Stimulated activated effector memory CD8-positive, alpha-beta T cell treated with anti-CD3 and anti-CD28 coated beads, Interleukin-12 subunit alpha, Interleukin-12 subunit beta, amount 100 ng/mL, for 72 hours (primary cell): Measurements from ENCODE around the gene SLC22A6.
"Not testable (repeated sequence)": the region's sequence is repeated elsewhere in the genome, so short reads cannot be mapped to it uniquely, and the experiment has no call there.

Experiments used
- ATAC-seq: fragments of 150-1000 bp; cut with Tn5 transposase; 2 replicates; pipeline ENCODE4 v1.10.0; 2021
- DNase-seq, 2 donors: peaks; one replicate each; pipeline ENCODE4 v3.0.0; 2021 to 2022; ENCODE audit warnings: low spot score in 2 of 2
- H3K27ac Mint-ChIP-seq: one replicate; pipeline ENCODE4 v1.8.0; 2022; ENCODE audit warnings: mild to moderate bottlenecking, mixed read lengths
- H3K36me3 Mint-ChIP-seq: one replicate; pipeline ENCODE4 v1.8.0; 2022; ENCODE audit warnings: mild to moderate bottlenecking, mixed read lengths
- H3K4me1 Mint-ChIP-seq: one replicate; pipeline ENCODE4 v1.8.0; 2022; ENCODE audit warnings: mixed read lengths
- H3K4me3 Mint-ChIP-seq: one replicate; pipeline ENCODE4 v1.8.0; 2022; ENCODE audit warnings: mild to moderate bottlenecking, mixed read lengths
- H3K9me3 Mint-ChIP-seq: one replicate; pipeline ENCODE4 v1.8.0; 2022; ENCODE audit warnings: mixed read lengths

Gene SLC22A6

DNA sequence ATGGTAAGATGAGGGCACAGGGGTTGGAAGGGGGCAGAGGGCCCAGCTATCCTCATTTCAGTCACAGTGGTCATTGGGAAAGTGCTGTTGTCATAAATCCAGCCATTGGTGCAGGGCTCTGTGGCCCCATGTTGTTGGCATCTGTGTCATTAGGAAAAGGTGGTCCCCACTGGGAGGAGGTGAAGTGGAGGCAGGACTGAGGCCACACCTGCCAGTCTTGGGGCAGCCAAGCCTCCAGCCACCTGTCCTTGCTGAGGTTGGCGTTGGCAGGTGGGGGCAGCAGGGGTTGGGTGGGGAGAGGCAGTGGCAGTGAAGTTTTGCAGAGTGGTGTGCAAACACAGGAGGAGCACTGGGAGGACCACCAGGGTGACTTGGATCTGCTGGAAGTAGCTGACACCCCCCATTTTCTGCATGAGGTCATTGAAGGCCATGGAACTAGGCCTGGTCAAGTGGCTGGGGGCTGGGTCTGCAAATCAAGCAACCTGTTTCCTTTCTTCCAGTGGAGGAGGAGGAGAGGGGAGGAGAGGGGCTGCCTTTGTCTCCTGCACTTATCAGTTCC, 25.3 kb downstream of the SLC22A6 start:
- ATAC-seq, result no peak
- Mint-ChIP-seq H3K4me1 (no peaks in the 10 kb centered on the region), H3K36me3 (no peaks in the 10 kb centered on the region), H3K9me3 (no peaks in the 10 kb centered on the region), H3K27ac (no peak overlapping the region), H3K4me3 (no peak overlapping the region)
- no peak for DNase-seq

DNA sequence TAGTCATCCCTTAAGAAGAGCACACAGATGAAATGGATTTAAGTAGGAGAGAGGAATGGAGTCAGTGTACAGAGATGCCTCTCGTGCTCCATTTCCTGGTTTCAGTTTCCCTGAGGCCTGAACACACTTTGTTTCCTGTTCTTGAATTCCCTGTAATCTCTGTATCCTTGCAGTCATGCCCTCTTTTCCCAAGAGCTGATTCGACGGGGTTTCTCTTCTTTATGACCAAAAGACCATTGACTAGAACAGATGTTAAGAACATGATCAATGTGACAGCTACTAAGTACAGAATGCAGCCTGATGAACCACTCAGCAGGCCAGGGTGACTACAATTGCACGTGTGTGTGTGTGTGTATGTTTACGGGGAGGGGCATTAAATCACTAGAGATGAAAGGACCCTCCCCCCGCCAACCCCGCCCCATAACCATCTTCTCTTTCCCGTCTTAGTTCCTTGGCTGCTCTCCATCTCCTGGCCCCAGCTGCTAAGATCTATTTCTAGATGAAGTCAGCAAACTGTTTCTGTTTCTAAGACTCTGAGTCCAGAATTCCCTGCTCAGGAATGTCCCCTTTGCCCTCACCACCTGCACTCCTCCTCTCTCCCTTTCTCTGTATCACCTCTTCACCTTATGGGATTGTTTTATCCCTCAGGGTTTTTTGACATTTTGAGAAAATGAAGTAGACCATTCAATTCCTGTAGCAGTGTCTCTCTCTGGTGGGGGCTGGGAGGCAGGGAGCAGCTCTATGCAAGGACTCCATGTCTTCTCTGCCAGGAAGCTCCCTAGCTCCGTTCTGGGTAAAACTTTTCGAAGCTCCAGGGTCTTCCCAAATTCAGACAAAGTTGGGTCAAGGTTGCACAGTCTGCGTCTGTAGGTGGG, 26.0 kb downstream of the SLC22A6 start:
- DNase-seq (no peak), ATAC-seq (no peak)
- no peak overlapping the region for H3K4me3 Mint-ChIP-seq
- no peaks in the 10 kb centered on the region for H3K9me3 Mint-ChIP-seq
- H3K4me1 Mint-ChIP-seq, result no peaks in the 10 kb centered on the region
- no peaks in the 10 kb centered on the region for H3K36me3 Mint-ChIP-seq
- no peak overlapping the region for H3K27ac Mint-ChIP-seq

DNA sequence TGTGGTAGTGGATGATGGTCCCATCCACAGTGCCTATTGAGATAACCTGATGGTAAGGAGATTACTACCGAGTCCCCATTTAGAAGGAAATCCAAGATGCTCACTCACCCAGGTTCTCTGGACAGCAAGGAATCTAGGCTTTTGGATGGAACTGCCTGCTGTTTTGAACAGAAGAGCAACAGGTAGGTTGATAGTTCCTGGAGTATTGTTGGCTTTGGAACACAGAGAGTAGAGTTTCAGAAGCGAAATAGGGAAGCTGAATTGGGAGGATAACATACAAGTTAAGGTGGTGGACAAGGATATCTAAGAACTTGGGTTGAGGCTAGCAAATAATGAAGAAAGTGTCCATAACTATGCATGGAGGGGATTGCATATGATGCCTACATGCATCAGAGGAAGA, 27.6 kb downstream of the SLC22A6 start:
- Mint-ChIP-seq H3K9me3 (no peaks in the 10 kb centered on the region), H3K27ac (no peak overlapping the region), H3K36me3 (no peaks in the 10 kb centered on the region), H3K4me3 (no peak overlapping the region), H3K4me1 (no peaks in the 10 kb centered on the region)
- ATAC-seq, result no peak
- no peak for DNase-seq

DNA sequence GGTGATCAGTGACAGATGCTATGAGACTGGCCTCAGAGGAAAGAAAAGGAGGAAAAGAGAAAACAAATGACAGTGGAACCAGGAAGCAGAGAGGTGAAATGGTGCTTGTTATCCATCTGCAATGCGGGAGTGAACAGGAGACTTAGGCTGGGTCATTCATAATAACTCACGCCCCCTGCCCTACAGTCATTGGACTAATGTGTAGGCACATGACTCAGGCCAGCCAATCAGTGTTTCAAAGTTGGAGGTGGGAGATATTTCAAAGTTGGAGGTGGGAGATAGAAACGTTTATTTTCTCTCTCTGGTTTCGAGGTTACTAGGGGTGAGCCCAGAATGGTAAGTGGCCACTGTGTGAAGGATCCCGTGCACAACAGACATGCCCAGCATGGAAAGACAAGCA, 30.3 kb downstream of the SLC22A6 start:
- Mint-ChIP-seq H3K36me3 (no peaks in the 10 kb centered on the region), H3K4me1 (no peaks in the 10 kb centered on the region), H3K4me3 (no peak overlapping the region), H3K27ac (no peak overlapping the region), H3K9me3 (no peaks in the 10 kb centered on the region)
- DNase-seq, result no peak
- no peak for ATAC-seq

DNA sequence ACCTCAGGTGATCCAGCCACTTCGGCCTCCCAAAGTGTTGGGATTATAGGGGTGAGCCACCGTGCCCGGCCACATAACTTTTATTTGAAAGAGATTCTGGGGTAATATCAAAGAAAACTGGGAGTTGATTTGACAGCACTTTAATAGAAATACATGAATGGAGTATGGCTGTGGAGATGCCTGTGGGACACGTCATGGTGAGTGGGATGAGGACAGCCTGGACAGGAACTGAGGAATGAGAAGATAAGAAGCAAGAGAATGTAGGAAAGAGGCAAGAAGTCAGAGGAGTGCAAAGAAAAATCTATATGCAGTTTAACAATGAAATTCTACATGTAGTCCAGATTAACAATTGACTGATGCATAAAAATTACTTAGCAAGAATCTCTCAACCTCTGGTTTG, 31.0 kb downstream of the SLC22A6 start:
- H3K36me3 Mint-ChIP-seq, result no peaks in the 10 kb centered on the region
- H3K9me3 Mint-ChIP-seq, result no peaks in the 10 kb centered on the region
- no peak for DNase-seq
- ATAC-seq, result no peak
- no peak overlapping the region for H3K27ac Mint-ChIP-seq
- no peaks in the 10 kb centered on the region for H3K4me1 Mint-ChIP-seq
- no peak overlapping the region for H3K4me3 Mint-ChIP-seq

DNA sequence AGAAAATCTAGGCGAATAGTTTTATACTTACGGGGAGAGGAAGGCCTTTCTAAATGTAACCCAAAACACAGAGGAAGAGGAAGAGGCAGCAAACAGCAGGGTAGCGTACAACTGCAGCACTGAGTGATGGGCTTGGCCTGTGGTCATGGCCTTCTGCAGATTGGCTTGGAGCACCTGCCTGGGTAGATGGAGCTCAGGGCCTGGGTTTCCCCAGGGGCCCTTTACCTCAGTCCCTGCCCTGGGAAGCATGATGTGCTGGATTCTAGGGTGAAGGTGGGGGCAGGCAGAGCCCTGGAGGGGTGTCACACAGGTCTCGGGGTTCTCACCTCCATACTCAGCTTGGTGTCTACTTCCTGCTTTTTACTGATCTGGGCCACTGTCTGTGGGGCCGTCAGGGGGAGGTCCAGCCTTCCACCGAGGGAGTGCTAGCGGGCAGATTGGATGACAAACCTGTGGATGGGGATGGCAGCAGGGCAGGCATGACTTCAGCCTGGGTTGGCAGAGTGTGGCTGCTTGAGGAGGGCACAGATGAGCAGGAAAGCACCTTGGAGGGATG, 35.9 kb downstream of the SLC22A6 start:
- Mint-ChIP-seq H3K36me3 (no peaks in the 10 kb centered on the region), H3K27ac (no peak overlapping the region), H3K4me3 (no peak overlapping the region), H3K4me1 (no peaks in the 10 kb centered on the region), H3K9me3 (no peaks in the 10 kb centered on the region)
- ATAC-seq (no peak), DNase-seq (no peak)

DNA sequence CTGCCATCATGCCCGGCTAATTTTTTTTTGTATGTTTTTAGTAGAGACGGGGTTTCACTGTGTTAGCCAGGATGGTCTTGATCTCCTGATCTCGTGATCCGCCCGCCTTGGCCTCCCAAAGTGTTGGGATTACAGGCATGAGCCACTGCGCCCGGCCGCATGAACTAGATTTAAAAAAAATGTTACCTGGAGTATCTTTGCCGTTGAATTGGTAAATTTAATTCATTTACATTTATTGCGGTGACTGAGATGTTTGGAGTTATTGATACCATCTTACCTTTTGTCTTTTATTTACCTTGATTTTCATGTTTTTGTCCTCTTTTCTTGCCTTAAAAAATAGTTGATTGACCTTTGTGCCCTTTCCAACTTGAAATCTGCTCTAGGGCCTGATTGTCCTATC, 39.2 kb downstream of the SLC22A6 start:
- not testable (repeated sequence) for H3K4me3 Mint-ChIP-seq, H3K27ac Mint-ChIP-seq, H3K36me3 Mint-ChIP-seq, H3K9me3 Mint-ChIP-seq, H3K4me1 Mint-ChIP-seq, DNase-seq, ATAC-seq

DNA sequence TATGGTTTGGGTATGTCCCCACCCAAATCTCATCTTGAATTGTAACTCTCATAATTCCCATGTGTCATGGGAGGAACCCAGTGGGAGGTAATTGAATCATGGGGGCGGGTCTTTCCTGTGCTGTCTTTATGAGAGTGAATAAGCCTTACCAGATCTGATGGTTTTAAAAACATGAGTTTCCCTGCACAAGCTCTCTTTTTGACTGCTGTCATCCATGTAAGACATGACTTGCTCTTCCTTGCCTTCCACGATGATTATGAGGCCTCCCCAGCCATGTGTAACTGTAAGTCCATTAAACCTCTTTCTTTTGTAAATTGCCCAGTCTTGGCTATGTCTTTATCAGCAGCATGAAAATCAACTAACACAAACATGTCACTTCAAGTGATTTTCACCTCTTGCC, 47.2 kb downstream of the SLC22A6 start:
- ATAC-seq, H3K4me1 Mint-ChIP-seq: not testable (repeated sequence)

DNA sequence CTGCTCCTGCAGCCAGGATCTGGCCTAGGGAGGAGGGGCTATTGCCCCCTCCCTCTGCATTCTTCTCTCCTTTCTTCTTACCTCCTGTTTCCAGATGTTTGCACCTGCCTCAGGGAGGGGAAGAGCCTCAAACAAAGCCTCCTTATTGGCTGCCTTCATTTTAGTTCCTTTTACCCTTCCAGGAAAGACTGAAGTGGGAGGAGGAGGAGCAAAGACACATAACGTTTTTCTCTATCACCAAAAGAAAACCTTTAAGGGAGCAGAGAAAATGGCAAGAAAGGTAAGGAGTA, 50.3 kb downstream of the SLC22A6 start:
- Mint-ChIP-seq H3K36me3 (no peaks in the 10 kb centered on the region), H3K4me1 (peaks cover 9% of the 10 kb centered on the region), H3K27ac (no peak overlapping the region), H3K4me3 (no peak overlapping the region), H3K9me3 (peaks cover 8% of the 10 kb centered on the region)
- DNase-seq, result no peak
- ATAC-seq, result no peak

More for the DNA sequence above, 47.2 kb downstream of the SLC22A6 start:
- H3K9me3 Mint-ChIP-seq, H3K27ac Mint-ChIP-seq, DNase-seq, H3K4me3 Mint-ChIP-seq, H3K36me3 Mint-ChIP-seq: not testable (repeated sequence)

DNA sequence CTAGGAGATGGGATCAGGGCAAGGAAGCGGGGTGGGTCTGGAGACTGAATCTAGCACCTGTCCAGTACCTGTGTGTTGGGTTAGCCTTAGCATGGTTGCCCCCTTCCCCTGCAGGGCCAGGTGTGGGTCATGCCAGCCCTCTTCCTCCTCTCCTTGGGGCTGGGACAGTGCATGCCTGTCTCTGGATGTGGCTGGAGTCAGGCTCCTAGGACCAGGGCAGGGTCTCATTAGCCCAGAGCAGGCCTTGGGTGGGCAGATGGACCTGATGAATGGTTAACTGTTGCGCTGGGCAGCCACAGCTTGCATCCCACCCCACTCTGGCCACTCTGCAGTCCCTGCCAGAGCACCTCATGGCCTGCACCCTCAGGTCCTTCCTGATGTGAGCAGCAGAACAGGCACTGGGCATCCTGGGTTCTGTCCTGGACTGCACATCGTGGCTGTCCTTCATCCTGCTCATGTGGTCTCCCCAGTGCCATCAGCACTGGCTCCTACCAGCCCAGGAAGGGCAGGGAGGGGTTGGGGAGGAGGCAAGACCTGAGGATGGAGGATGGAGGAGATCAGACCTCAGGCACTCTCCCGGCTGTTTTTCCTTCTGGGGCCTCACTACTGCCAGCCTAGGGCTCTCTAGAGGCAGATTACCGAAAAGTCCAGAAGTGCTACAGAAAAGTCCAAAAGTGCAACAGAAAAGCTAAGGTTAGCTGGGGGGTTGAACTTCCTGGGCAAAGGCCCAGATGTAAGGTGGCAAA, 50.8 kb downstream of the SLC22A6 start:
- no peak overlapping the region for H3K27ac Mint-ChIP-seq
- peak; percentile 4 for ATAC-seq

DNA sequence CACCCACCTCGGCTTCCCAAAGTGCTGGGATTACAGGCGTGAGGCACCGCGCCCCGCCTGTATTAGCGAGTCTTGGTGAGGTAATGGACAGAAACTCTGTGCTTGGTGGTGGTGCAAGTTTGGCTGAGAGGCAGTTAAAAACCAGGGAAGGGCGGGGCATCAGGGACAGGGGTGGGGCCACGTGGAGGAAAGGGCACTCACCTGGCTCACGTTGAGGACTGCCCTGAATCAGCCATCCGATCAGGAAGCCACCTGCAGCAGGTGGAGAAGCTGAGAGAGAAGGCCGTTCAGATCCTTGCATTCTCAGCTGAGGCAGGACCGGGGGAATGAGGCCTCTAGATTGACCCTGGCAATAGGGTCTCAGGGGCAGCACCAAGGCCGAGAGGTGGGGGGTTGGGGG, 51.5 kb downstream of the SLC22A6 start:
- ATAC-seq (no peak), DNase-seq (no peak)
- Mint-ChIP-seq H3K36me3 (no peaks in the 10 kb centered on the region), H3K4me3 (no peak overlapping the region), H3K27ac (no peak overlapping the region), H3K4me1 (peaks cover 9% of the 10 kb centered on the region), H3K9me3 (peaks cover 8% of the 10 kb centered on the region)

More for the DNA sequence above, 50.8 kb downstream of the SLC22A6 start:
- DNase-seq, result no peak
- Mint-ChIP-seq H3K9me3 (peaks cover 8% of the 10 kb centered on the region), H3K4me3 (no peak overlapping the region), H3K4me1 (peaks cover 9% of the 10 kb centered on the region), H3K36me3 (no peaks in the 10 kb centered on the region)

DNA sequence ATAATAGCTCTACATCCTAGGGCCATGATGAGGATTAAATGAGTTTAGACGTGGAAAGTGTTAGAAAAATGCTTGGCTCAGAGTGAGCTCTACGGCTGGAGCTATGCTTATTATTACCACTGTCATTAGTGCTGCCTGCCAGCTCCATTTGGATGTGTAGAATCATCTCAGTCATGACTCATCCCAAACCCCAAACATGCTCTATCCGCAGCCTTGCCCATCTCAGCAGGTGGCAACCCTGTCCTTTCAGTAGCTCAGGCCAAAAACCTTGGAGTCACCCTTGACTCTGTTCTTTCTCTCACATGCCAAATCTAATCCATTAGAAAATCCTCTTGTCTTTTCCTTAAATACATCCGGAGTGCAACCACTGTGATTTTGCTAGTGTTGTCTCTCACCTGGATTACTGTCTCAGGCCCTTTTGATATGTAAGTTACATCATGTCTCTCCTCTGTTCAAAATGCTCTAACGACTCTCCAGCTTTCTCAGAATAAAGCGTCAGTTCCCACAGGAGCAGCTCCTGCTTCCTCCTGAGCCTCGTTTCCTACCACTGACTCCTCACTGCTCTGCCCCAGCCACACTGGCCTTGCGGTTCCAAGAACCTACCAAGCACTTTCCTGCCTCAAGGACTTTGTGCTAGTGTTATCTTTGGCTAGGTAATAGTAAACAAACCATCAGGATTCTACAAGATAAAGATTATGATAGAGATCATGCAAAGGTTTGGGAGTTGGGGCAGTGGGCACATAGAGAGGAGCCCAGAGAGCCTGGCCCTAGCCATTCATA, 53.1 kb downstream of the SLC22A6 start:
- Mint-ChIP-seq H3K4me1 (no peaks in the 10 kb centered on the region), H3K27ac (no peak overlapping the region), H3K9me3 (no peaks in the 10 kb centered on the region), H3K4me3 (no peak overlapping the region), H3K36me3 (no peaks in the 10 kb centered on the region)
- ATAC-seq (no peak), DNase-seq (no peak)

DNA sequence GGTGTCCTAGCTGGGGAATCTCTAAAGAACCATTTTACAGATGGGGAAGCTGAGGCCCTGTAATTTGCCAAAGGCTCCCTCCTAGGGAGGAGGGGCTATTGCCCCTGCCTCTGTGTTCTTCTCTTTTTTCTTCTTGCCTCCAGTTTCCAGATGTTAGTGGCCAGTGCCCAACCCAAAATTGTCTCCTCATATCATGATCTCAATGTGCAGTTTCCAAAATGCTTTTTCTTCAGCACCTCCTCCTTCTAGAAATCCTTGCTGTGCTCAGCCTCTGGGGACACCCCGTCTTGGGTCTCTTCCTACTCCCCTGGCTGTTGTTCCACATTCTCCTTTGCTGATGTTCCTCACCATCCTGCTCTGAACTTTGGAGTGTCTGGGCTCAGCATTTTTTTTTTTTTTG, 54.1 kb downstream of the SLC22A6 start:
- no peak overlapping the region for H3K4me3 Mint-ChIP-seq
- H3K27ac Mint-ChIP-seq, result no peak overlapping the region
- no peaks in the 10 kb centered on the region for H3K9me3 Mint-ChIP-seq
- no peaks in the 10 kb centered on the region for H3K36me3 Mint-ChIP-seq
- DNase-seq, result no peak
- ATAC-seq, result no peak
- peaks cover 8% of the 10 kb centered on the region for H3K4me1 Mint-ChIP-seq

DNA sequence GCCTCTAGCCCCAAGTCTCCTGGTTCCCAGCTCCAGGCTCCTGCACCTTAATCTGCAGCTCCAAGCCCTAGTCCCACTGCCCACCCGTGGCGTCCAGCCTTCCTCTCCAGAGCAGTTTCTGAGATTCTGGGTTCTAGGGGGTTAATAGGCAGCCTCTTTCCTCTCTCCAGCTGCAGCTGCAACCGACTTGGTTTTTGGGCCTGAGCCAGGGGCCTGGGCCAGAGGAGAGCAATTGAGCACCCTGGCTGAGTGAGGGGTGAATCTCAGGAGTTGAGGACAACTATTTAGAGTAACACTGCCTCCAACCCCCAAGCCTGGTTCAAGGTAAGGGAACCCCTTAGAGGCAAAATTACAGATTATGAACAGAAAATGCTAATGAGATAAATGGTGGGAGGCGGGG, 54.6 kb downstream of the SLC22A6 start:
- H3K9me3 Mint-ChIP-seq, result no peaks in the 10 kb centered on the region
- DNase-seq (no peak), ATAC-seq (no peak)
- H3K4me3 Mint-ChIP-seq, result no peak overlapping the region
- no peak overlapping the region for H3K27ac Mint-ChIP-seq
- H3K4me1 Mint-ChIP-seq, result peaks cover 13% of the 10 kb centered on the region
- no peaks in the 10 kb centered on the region for H3K36me3 Mint-ChIP-seq

DNA sequence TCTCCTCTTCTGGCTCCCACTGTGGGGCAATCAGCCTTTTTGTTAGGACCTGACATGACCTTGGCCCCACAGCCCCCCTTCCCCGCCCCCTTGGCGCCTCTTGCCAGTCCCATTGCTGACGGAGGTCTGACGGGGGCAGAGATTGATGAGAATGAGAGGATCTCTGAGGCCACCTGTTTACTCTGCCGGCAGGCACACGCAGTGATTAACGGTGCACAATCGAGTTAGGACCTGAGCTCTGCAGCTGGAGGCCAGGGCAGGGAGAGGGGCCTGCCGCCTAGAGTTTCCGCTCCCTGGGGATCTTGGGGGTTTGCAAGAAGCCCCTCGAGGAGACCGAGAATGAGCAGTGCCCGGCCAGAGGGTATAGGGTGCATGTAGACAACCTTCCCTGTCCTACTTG, 56.8 kb downstream of the SLC22A6 start:
- H3K4me1 Mint-ChIP-seq, result peaks cover 25% of the 10 kb centered on the region
- DNase-seq (no peak), ATAC-seq (no peak)
- H3K4me3 Mint-ChIP-seq, result no peak overlapping the region
- H3K27ac Mint-ChIP-seq, result no peak overlapping the region
- no peaks in the 10 kb centered on the region for H3K9me3 Mint-ChIP-seq
- H3K36me3 Mint-ChIP-seq, result no peaks in the 10 kb centered on the region
